Gastroesophageal sphincter (tissue), 4 donors: Measurements from ENCODE around the gene DIRAS1. TPM values are rescaled to one million over a fixed set of nuclear protein-coding genes. Genes with fewer than 3 reads are reported as not detected.

ENCODE experiments used
- ATAC-seq: fragments of 150-250 bp; one replicate; pipeline ENCODE4 v1.9.1; 2016; ENCODE audit warnings: mild to moderate bottlenecking, moderate library complexity
- H3K27ac ChIP-seq, 4 donors: fragments of 200-600 bp; sonication (generic) in 3 of 4; 1 replicate in 3 of 4; 2 replicates in 1 of 4; pipeline ENCODE4 v1.5.1; 2016 to 2019
- H3K27me3 ChIP-seq: fragments of 200-600 bp; sonication (generic); one replicate; pipeline ENCODE4 v1.5.1; 2019
- H3K36me3 ChIP-seq, 2 donors: fragments of 200-600 bp; sonication (generic); one replicate each; pipeline ENCODE4 v1.5.1; 2019; ENCODE audit warnings: control low read depth in 1 of 2
- H3K4me1 ChIP-seq, 3 donors: fragments of 200-600 bp; sonication (generic); 1 replicate in 2 of 3; 2 replicates in 1 of 3; pipeline ENCODE4 v1.5.1; 2016 to 2019; ENCODE audit warnings: control low read depth in 2 of 3
- H3K4me3 ChIP-seq, 2 donors: fragments of 200-600 bp; sonication (generic); one replicate each; pipeline ENCODE4 v1.5.1; 2019; ENCODE audit warnings: mild to moderate bottlenecking in 1 of 2, moderate library complexity in 1 of 2
- H3K9me3 ChIP-seq, 3 donors: fragments of 200-600 bp; sonication (generic); one replicate each; pipeline ENCODE4 v1.5.1; 2017 to 2019; ENCODE audit warnings: control low read depth in 2 of 3
- CTCF ChIP-seq, 4 experiments: fragments of 200-600 bp in 2 of 4; fragments of 450-650 bp in 2 of 4; sonication (generic) in 1 of 4; IDR thresholded peaks; one replicate each; pipeline ENCODE4 v1.5.1; 2017 to 2019; ENCODE audit warnings: antibody characterized with exemption in 4 of 4, mild to moderate bottlenecking in 2 of 4, moderate library complexity in 2 of 4
- EP300 ChIP-seq: sonication (generic); formaldehyde crosslinking; IDR thresholded peaks from one replicate; pipeline ENCODE4 v1.6.1; 2017; ENCODE audit warnings: antibody characterized with exemption, mild to moderate bottlenecking
- POLR2A ChIP-seq, 2 donors: fragments of 450-650 bp; IDR thresholded peaks; one replicate each; pipeline ENCODE4 v1.6.1; 2017; ENCODE audit warnings: antibody characterized with exemption in 2 of 2, mild to moderate bottlenecking in 2 of 2, moderate library complexity in 1 of 2
- POLR2AphosphoS5 ChIP-seq: sonication (generic); formaldehyde crosslinking; IDR thresholded peaks from one replicate; pipeline ENCODE4 v1.6.1; 2017; ENCODE audit warnings: antibody characterized with exemption
- WGBS, 2 donors: methylation state at CpG; one replicate each; pipeline ENCODE4 v1.1.5; 2018; ENCODE audit warnings: low coverage in 1 of 2; 5-methylcytosine and 5-hydroxymethylcytosine counted together
- total RNA-seq, 4 donors: library from RNA; depleted of rRNA; stranded (reverse); fragments of >200 nt; gene quantifications; one replicate each; pipeline ENCODE4 v1.1.0, GENCODE V29; 2016

DIRAS1 gene
- total RNA-seq, 4 donors from 2014 or later = 4.7 to 25.8 (median 11.7) TPM

GRCh38 chr19:2747349-2747748 is 26.2 kb upstream of the DIRAS1 start:
- ATAC-seq = no peak
- Histone ChIP-seq H3K9me3 (no peaks in the 10 kb centered on the region), H3K27me3 (no peaks in the 10 kb centered on the region), H3K36me3 (no peaks in the 10 kb centered on the region), H3K27ac (no peak overlapping the region), H3K4me3 (no peak overlapping the region), H3K4me1 (peaks cover 0 to 8% (median 4%) of the 10 kb centered on the region in 3 donors)
- 80 to 86% methylated on average over 4 to 7 of the region's 7 CpGs for WGBS, 2 donors
- no peak for TF ChIP-seq POLR2A (IDR thresholded peaks at IDR 0.05)
- no peak for TF ChIP-seq CTCF (IDR thresholded peaks at IDR 0.05)
- no peak for TF ChIP-seq POLR2AphosphoS5
- TF ChIP-seq EP300 = no peak

- Histone ChIP-seq H3K36me3 (no peaks in the 10 kb centered on the region), H3K27ac (no peak overlapping the region)
- WGBS, 2 donors = 0 to 33% methylated on average over 1 to 4 of the region's 4 CpGs
These were observed 22.9 kb upstream of the DIRAS1 start for GRCh38 chr19:2744113-2744512.

GRCh38 chr19:2743099-2743498 is 21.9 kb upstream of the DIRAS1 start:
- peaks cover 0 to 16% (median 6%) of the 10 kb centered on the region in 3 donors for H3K4me1 ChIP-seq
- ATAC-seq = no peak
- H3K4me3 ChIP-seq = no peak overlapping the region
- H3K9me3 ChIP-seq = no peaks in the 10 kb centered on the region
- peaks cover 16% of the 10 kb centered on the region for H3K27me3 ChIP-seq
- no peak overlapping the region for H3K27ac ChIP-seq
- no peaks in the 10 kb centered on the region for H3K36me3 ChIP-seq
- 63 to 96% methylated on average over 5 to 8 of the region's 8 CpGs for WGBS, 2 donors
- TF ChIP-seq EP300 (no peak), CTCF (IDR thresholded peaks at IDR 0.05) (no peak), POLR2A (IDR thresholded peaks at IDR 0.05) (no peak), POLR2AphosphoS5 (no peak)

More at GRCh38 chr19:2744113-2744512, 22.9 kb upstream of the DIRAS1 start:
- TF ChIP-seq EP300 (no peak), POLR2AphosphoS5 (no peak)
- Histone ChIP-seq H3K4me3 (no peak overlapping the region), H3K4me1 (peaks cover 0 to 9% (median 7%) of the 10 kb centered on the region in 3 donors), H3K9me3 (no peaks in the 10 kb centered on the region), H3K27me3 (peaks cover 16% of the 10 kb centered on the region)
- no peak for ATAC-seq

GRCh38 chr19:2740314-2740656 is 19.1 kb upstream of the DIRAS1 start:
- H3K4me3 ChIP-seq = no peak overlapping the region
- H3K4me1 ChIP-seq = peaks cover 0 to 21% (median 6%) of the 10 kb centered on the region in 3 donors
- 38 to 67% methylated on average over 8 to 10 of the region's 13 CpGs for WGBS, 2 donors
- ATAC-seq = no peak
- peaks cover 16% of the 10 kb centered on the region for H3K27me3 ChIP-seq
- TF ChIP-seq EP300 (no peak), POLR2AphosphoS5 (no peak), CTCF (IDR thresholded peaks at IDR 0.05) (no peak), POLR2A (IDR thresholded peaks at IDR 0.05) (no peak)
- peaks cover 0 to 19% of the 10 kb centered on the region in 2 donors for H3K36me3 ChIP-seq
- no peaks in the 10 kb centered on the region for H3K9me3 ChIP-seq
- H3K27ac ChIP-seq = peak overlapping the region in 1 of 4 donors; percentile 77

DNA sequence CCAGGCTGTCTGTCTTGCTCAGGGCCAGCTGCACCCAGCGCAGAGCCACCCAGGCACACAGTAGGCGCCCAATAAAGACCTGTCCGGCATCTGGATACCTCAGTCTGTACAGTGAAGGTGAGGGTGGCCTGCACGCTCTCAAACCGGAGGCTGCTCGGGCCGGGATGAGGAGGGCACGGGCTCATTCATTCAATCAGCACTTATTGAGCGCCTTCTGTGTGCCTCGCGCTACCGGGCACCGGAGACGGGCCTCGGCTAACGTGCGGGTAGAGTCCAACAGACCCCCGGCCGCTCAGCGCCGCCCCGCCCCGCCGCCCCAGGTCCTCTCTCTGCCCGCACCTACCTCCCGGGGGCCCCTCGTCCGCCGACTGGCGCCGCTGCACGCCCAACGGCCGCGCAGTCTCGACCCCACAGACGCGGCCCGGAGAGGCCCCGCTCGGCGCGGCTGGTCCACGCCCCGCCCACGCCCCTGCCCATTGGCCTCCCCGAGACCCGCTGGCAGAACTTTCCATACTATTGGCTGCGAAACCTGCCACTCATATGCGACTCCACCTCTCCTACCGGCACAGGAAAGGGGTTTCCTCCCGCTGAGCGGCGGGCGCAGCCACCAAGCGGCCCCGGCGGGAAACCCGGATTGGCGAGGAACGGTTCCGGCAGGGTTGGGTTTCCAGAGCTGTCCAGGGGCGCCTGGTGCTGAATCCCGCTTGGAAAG is 18.6 kb upstream of the DIRAS1 start, which contains the start of gene SLC39A3:
SLC39A3 (minus strand) TSS at position 416 of the 712 bp plus-strand sequence. CDS start 2,760 bp downstream, outside the sequence.
- TF ChIP-seq POLR2AphosphoS5 (peak; percentile 59), POLR2A (IDR thresholded peaks at IDR 0.05) (peak in 1 of 2 donors; percentile 50), CTCF (IDR thresholded peaks at IDR 0.05) (peak in 3 of 4 experiments; percentile 30 to 66 (median 49)), EP300 (no peak)
- H3K27me3 ChIP-seq = peaks cover 16% of the 10 kb centered on the region
- no peaks in the 10 kb centered on the region for H3K9me3 ChIP-seq
- peaks cover 0 to 21% (median 6%) of the 10 kb centered on the region in 3 donors for H3K4me1 ChIP-seq
- H3K36me3 ChIP-seq = peaks cover 0 to 24% of the 10 kb centered on the region in 2 donors
- peak within 1 kb of the TSS in 3 of 4 donors; percentile 66 to 77 (median 74) for H3K27ac ChIP-seq
- peak within 1 kb of the TSS; percentile 67 to 82 for H3K4me3 ChIP-seq
- ATAC-seq = peak; percentile 100
- WGBS, 2 donors = 0% methylated on average over 2 to 7 of the region's 64 CpGs
